Glomerular endothelial cell (primary cell): ENCODE measurements around the gene TRNP1. TPM values are rescaled to one million over a fixed set of nuclear protein-coding genes. Genes with fewer than 3 reads are reported as not detected.

Source experiments
- DNase-seq: peaks from one replicate; pipeline ENCODE4 v3.0.0-alpha.2; 2011; ENCODE audit warnings: low read depth, low spot score; ENCODE audit errors: extremely low read depth
- total RNA-seq: library from RNA; depleted of rRNA; stranded (reverse); fragments of >200 nt; gene quantifications from 2 replicates; pipeline ENCODE4 v1.2.3, GENCODE V29; 2015

TRNP1 gene
- total RNA-seq, 1 donor from 2014 or later = 65.4 TPM

DNA sequence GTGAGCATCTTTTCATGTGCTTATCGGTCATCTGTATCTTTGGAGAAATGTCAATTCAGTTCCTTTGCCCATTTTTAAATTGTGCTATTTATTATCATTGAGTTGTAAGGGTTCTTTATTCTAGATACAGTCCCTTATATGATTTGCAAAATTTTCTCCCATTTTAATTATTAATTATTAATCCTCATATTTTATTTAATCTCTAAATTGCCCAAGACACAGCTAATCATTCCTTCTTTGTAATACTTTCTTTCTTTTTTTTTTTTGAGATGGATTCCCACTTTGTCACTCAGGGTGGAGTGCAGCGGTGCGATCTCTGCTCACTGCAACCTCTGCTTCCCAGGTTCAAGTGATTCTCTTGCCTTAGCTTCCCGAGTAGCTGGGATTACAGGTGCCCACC lies 32.2 kb downstream of the TRNP1 start:
- no peak for DNase-seq

DNA sequence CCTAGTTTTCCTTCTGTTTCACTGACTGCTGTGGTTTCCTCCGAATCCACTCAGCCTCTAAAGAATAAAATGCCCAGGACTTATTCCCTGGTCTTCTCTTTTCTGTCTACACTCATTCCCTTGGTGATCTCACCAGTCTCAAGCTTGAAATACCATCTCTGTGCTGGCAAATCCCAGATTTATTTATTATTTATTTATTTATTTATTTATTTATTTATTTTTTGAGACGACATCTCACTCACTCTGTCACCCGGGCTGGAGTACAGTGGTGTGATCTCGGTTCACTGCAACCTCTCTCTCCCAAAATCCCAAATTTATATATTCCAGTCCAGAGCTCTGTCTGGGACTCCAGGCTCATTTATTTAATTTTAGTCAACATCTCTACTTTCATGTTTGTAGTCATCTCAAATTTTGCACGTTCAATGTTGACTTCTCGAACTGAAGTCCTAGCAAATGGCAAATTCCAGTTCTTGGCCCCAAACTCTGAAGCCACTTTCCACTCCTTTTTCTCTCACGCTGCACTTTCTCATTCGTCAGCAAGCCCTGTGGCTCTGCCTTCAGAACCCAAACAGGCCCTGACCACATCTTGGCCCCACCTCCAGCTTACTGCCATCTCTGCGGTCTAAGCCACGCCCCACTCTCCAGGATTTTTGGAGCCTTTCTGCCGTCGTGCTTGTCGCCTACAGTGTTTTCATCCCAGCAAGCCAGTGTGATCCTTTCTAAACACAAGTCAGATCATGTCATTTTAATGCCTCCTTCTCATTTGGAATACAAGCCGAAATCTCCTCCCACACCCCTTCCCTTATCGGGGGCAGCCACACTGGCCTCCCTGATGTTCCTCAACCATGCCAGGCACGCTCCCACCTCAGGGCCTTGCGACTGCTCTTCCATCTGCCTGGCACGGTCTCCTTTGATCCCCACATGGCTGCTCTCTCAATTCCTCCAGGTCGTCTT lies 33.4 kb downstream of the TRNP1 start:
- no peak for DNase-seq

DNA sequence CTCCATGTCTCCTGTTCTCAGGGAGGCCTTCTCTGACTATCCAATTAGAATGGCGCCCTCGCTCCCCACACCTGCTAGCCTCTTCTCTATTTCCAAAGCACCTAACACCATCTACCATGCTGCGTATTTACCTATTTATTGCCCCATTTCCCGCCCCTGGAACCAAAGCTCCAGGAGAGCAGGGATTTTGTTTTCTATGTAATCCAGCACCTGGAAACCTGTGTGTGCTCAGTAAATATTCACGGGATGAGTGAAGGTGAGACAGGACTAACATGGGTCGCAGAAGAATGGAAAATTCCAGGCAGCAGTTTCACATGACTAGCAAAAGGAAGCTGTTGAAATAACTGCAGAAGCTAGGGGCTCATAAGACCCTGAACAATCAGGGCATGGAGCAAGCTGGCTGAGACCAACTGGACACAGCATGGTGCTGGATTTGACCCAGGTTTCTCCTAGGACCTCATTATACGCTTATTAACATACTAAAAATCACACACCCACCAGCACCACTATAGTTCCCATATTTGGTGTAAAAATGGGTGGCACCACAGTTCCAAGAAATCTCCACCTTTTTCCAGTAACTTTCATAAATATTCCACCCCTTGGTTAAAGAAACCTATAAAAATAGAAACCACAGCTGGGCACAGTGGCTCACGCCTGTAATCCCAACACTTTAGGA lies 34.2 kb downstream of the TRNP1 start:
- DNase-seq = no peak

DNA sequence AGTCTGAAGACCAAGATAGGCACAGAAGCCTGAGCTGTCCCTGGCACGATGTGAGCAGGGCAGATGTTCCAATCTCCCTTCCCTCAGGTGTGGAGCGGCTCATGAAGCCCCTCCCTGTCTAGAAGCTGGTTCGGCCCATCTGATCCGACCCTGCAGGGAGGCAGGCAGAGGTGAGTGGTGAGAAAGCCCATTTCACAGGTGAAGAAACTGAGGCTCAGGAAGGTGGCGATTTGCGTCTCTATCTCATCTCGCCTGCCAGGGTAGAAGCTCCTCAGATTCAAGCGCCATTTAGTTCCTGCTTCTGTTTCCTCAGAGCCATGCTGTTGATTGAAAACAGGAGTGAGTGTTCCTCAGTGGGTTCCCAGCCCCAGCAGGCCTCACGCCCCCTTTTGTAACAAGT lies 36.0 kb downstream of the TRNP1 start:
- DNase-seq = no peak

DNA sequence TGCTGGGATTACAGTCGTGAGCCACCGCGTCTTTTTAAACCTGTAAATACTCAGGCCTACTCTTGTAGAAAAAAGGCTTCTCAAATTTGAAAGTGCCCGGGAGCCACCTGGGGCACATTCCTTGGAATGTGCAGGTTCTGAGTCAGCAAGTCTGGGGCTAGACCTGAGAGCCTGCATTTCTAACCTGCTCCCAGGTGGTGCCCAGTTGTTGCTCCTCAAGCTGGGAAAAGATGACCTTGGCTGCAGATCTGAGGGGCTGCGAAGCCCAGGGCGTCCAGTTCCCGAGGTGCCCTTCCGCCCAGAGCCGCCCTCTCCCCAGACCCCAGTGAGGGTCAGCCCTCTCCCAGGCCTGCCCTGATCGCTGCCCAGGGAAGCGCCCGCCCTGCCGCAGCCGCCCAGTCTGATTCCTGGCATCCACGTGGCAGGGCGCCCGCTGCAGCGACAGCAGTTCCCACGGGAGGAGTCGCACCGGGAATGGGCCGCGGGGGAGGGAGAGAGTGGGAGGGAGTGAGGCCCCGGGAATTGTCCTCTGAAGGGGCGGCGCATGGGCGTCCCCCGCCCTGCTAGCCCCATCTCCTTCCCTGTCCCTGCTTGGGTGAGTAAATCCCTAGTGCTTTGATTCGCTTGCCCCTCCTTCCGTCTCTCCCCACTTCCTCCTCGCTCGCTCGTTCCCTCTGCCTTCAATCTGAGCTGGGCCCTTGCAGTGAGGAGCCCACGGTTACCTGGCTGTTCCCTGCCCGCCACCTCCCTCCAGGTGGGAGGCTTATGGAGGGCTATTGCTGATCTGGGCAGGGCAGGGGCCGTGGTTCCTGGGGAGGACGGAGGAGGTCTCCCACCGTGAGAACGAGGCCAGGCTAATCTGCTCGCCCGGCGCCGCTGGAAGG lies 38.0 kb downstream of the TRNP1 start:
- DNase-seq = no peak

DNA sequence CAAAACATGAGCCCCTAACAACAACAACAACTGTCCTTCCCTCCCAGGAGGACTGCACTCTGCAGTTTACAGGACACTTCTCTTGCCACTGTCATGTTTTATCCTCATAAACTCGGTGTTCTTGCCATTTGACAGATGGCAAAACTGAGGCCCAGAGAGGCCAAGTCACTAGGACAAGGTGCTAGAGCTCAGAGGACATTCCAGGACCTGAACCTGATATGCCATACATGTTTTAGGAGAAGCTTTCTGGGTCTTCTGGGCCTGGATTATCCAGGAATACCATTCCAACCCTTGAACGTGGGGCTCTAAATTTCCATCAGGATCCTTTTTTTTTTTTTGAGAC lies 38.6 kb downstream of the TRNP1 start:
- no peak for DNase-seq

DNA sequence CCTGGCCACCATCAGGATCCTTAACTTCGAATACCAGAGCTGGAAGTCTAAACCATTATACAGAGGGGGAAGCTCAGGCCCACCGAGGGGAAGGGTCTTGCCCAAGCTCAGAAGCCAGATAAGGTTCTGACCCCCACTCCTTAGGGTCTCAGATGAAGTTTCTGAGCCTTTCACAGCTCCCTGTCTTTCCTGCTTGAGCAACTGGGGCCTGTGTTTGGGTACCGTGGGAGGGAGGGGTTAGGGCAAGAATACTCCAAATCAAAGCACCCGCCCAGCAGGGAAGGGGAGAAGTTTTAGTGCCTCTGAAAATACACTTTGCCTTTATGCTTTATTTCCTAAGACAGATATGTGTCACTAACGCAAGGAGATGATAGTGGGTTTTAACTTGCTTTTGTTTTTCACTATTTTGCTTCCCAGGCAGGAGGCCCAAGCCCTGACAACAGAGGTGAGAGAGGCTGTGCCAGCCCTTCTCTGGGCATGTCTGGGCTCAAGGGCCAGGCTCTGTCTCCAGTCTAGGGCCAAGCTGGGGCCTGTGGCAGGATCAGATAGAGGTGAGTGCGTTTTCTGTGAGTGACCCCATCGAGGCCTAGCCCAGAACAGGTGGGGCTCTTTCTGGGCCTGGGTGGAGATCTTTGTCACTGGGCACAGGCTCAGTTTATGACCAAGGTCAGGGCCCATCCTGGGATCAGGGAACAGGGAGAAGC lies 39.7 kb downstream of the TRNP1 start:
- DNase-seq = no peak

DNA sequence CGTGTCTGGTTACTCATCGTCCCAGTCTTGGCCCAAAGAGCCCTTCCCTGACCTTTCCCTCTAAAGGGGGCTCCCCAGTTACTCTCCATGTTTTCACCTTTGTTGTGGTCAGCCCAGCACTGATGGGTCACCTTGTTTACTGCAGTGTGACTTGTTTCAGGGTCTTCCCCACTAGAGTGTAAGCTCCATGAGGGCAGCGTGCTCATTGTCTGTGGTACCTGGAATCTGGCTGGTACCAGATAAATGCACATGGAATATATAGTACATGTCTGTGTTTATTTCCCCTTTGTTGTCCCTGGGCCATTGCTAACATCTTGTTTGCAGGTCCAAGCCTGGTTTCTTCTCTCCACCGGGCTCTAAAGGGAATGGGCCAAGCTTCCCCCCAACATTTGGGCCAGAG lies 41.9 kb downstream of the TRNP1 start:
- no peak for DNase-seq

DNA sequence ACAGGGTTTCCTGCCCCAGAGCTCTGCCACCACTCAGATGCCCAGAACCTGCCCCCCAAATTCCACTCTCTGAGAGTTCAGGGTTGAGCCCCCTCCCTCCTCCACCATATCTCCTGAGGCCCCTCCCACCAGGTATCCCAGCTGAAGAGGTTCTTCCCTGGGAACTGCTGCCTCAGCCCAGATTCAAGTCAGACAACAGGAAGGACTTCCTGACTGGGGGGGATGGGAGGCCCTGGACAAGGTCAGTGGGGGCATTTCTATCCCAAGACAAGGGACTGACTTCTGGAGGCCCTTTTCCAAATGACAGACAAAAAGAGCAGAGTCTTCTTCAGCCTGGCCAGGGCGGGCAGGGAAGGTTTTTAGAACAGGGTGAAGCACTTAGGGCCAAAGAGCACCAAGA lies 43.2 kb downstream of the TRNP1 start:
- no peak for DNase-seq

DNA sequence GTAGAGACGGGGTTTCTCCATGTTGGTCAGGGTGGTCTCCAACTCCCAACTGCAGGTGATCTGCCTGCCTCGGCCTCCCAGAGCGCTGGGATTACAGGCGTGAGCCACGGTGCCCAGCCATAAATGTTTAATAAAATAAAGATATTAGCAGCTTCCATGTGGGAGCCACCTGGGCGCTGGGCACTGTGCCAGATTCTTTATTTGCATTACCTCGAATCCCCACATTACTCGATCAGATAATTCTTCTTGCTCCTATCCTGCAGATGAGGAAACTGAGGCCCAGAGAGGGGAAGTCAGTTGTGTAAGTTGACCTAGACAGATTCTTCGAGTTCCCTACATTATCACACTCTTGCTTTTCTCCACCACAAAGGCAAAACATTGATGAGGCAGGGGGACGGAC lies 44.0 kb downstream of the TRNP1 start:
- DNase-seq = no peak

DNA sequence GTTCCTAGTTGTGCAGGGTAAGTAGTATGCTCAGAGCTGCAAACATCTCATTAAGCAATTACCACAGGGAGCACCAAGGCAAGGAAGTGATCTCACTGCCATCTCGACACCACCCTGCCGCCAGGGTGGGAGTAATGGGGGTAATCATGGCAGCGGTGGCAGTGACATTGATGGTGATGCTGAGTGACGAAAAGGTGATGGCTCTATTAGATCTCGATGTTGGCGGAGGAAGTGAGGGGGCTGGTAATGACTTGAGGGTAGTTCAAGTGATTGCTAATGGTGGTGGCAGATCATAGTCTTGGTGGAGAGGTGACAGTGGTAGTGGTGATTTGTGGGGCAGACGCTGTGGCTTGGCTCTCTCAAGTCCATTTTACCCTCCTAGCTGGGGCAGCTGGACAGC lies 44.5 kb downstream of the TRNP1 start:
- DNase-seq = no peak

DNA sequence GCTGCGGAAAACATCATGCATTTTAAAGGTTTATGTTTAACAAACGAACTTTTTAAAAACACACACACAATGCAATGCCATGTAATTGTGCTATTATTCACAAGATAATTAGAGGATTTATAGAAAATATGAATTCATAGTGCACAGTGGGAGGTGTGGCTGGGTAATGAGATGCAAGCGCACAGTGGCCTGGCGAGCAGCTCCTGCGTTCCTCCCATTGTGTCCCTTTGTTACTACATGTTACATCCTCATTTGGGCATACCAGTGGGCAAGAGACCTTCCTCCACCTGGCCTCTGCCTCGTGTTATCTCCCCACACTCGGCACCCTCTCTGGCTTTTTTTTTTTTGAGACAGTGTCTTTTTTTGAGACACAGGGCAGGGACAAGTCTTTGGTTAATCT lies 49.2 kb downstream of the TRNP1 start:
- no peak for DNase-seq

DNA sequence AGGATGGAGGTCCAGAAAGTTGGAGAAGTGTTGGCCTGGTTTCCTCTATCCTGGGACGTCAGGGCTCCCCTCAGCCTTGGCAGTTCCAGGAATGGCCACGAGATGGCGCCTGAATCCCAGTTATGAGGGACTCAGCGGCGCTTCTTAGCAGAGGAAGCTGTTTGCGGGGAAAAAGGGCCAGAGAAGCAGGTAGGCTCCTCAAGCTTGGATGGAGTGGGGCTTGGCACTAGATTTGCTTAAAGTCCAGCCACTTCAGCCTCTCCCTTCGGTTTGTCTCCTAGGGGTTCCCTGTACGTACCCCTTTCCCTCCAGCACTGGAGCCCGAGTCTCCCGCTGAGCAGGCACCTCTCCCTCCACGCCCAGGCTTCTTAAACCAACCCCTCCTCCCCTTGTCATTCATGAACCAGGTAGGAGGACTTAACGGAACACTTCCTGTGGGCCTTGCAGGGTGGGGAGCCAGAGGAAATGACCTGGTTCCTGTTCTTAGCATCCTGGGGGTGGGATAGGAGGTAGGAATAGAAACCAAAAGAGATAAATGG lies 51.2 kb downstream of the TRNP1 start:
- no peak for DNase-seq

DNA sequence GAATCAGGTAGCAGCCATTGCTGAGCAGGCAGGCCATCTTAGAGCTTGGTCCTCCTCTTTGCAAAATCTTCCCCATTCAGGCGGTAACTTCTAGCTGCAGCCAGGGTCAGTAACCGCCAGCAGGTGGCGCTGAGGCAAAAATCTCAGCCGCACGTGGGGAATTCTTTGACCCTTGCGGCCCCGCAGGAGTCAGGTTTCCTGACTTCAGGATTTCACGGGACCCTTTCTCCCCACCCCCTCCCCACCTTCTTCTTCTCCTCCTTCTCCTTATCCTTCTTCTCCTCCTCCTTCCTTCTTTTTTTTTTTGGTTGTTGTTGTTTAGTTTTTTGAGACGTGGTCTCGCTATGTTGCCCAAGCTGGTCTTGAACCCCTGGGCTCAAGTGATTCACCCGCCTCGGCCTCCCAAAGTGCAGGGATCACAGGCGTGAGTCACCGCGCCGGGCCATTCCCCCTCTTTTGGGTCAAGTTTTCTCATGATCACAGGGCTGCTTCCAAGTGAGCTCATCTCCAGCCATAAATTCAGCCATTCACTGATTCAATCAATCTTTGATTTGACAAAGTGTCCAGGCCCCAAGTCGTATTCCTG lies 52.6 kb downstream of the TRNP1 start:
- no peak for DNase-seq

DNA sequence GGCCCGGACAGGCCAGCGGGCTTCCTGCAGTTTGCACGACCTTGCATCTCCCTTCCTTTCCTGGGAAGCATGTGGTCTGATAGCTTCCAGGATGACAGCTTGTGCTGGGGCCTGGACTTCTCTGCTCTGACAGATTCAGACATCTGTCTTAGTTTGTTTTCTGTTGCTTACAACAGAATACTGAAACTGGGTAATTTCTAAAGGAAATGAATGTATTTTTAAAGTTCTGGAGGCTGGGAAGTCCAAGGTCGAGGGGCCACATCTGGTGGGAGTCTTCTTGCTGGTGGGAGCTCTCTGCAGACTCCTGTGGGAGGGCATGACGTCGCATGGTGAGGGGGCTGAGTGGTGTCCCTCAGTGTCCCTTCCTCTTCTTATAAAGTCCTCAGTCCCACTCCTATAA lies 54.4 kb downstream of the TRNP1 start:
- no peak for DNase-seq

DNA sequence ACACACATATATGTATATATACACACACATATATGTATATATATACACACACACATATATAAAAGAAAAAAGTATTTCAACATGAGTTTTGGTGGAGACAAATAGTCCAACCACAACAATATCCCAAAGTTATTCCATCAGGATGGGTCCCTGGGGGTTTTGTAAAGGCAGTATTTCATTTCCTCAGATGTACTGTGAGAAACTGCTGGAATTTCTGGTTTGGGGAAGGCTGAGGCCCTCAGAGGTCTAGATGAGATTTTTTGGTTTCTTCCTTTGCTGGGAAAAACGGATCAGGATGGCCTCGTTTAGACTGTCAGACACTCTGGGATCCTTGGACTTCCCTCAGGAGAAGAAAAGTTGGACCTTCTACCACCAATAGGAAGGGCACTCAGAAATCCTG lies 55.6 kb downstream of the TRNP1 start:
- no peak for DNase-seq

DNA sequence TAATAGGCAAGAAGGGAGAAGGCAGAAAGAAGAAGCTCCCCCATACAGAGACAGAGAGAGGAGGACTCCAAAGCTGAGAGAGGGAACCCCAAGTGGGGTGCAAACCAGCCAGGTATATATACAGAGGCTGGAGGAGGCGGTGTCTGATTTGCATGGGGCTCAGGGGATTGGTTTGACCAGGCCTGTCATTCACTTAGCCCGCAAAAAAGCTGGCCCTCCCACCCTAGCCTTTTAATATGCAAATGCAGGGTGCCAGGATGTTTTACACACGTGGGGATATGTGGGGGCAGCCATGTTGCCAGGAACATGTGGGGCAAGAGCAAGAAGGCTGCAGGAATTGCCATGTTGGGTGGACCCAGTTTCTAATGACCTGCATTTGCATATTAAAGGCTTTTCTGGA lies 56.1 kb downstream of the TRNP1 start:
- no peak for DNase-seq
